OCI-LY7 (cell line): Measurements from ENCODE around the gene GDNF.

Source experiments
- EZH2phosphoT487 ChIP-seq: fragments of 200-600 bp; sonication (generic); IDR thresholded peaks from 2 replicates; pipeline ENCODE4 v1.6.1; 2018; ENCODE audit warnings: low read depth, borderline replicate concordance, mild to moderate bottlenecking, mixed run types, antibody characterized with exemption, low read length, moderate library complexity, mixed read lengths
- TF ChIP-seq, protein P1 (sequence below): fragments of 200-600 bp; sonication (generic); conservative IDR thresholded peaks from 2 replicates; pipeline ENCODE4 v1.5.1; 2014; ENCODE audit warnings: mild to moderate bottlenecking, antibody characterized with exemption, low read length, moderate library complexity, mixed read lengths

DNA sequence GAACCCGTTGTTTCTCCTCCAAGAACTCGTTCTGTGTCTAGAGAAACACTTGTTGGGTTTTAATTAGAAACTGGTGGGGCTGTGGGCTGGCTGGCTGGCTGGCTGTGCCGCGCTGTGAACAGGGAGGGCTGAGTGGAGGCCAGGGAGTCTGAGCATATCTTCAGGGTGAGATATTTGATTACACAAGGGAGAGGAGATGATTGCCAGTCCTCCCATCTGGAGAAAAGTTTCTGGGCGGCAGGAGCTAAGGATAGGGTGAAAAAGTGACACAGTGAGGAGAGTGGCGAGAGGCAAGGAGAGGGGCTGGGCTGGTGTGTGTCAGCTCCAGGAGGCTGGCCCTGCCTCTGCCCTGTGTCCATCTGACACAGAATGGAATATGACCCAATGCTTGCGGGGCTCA, 63.0 kb downstream of the GDNF start:
- TF ChIP-seq, protein P1, sequence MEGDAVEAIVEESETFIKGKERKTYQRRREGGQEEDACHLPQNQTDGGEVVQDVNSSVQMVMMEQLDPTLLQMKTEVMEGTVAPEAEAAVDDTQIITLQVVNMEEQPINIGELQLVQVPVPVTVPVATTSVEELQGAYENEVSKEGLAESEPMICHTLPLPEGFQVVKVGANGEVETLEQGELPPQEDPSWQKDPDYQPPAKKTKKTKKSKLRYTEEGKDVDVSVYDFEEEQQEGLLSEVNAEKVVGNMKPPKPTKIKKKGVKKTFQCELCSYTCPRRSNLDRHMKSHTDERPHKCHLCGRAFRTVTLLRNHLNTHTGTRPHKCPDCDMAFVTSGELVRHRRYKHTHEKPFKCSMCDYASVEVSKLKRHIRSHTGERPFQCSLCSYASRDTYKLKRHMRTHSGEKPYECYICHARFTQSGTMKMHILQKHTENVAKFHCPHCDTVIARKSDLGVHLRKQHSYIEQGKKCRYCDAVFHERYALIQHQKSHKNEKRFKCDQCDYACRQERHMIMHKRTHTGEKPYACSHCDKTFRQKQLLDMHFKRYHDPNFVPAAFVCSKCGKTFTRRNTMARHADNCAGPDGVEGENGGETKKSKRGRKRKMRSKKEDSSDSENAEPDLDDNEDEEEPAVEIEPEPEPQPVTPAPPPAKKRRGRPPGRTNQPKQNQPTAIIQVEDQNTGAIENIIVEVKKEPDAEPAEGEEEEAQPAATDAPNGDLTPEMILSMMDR = no peak
- TF ChIP-seq EZH2phosphoT487 = no peak
